Ovary (tissue), 3 donors: ENCODE measurements around the gene MARK2.

Source experiments
- CTCF ChIP-seq, 3 donors: fragments of 450-650 bp in 2 of 3; fragments of 200-600 bp in 1 of 3; IDR thresholded peaks; one replicate each; pipeline versions ENCODE4 v1.5.1 to v1.8.0; 2016 to 2022; ENCODE audit warnings: antibody characterized with exemption in 3 of 3, mild to moderate bottlenecking in 1 of 3
- POLR2A ChIP-seq: fragments of 450-650 bp; IDR thresholded peaks from one replicate; pipeline ENCODE4 v1.6.1; 2017; ENCODE audit warnings: antibody characterized with exemption, mild to moderate bottlenecking, moderate library complexity
- donor health status: DM: no; HTN: no; CAD: no.

- TF ChIP-seq CTCF (IDR thresholded peaks at IDR 0.05) (no peak), POLR2A (no peak)
Observed at GRCh38 chr11:63841554-63841953, 2.6 kb downstream of the MARK2 start.
